HG02571 (cell line): Measurements from ENCODE around the gene IGFL4.

Experiments
- ATAC-seq: cut with Tn5 transposase; IDR thresholded peaks from one replicate; pipeline ENCODE4 v1.9.1; 2021; ENCODE audit warnings: mild to moderate bottlenecking, moderate library complexity; ENCODE audit not compliant: unreplicated experiment

IGFL4 gene

GRCh38 chr19:46022431-46023310 lies 18.1 kb downstream of the IGFL4 start, which contains the start of gene PGLYRP1:
PGLYRP1 (minus strand) TSS chr19:46023053; CDS start chr19:46023021, 32 bp downstream.
- ATAC-seq = no peak

GRCh38 chr19:46022061-46022430 lies 18.8 kb downstream of the IGFL4 start:
- ATAC-seq = no peak

- no peak for ATAC-seq
Observed at GRCh38 chr19:46021531-46022041, 19.2 kb downstream of the IGFL4 start.

GRCh38 chr19:46020819-46021125 lies 20.0 kb downstream of the IGFL4 start:
- no peak for ATAC-seq

DNA sequence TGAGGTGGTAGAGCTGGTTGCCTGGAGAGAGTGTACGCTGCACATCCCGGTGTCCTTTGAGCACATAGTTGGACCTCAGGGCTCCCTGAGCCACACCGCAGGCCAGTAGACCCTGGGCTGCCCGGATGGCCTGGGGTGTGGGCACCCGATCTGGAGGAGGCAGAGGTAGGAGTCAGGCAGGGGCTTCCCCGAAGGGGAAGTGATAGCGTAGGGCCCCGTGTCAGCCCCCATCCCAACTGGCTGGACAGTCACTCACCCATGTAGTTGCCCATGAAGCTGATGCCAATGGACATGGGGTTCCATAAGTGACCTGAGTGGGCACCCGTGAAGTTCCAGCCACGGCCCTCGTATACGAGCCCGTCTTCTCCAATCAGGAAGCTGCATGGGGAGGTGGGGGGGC lies 21.5 kb downstream of the IGFL4 start:
- no peak for ATAC-seq

DNA sequence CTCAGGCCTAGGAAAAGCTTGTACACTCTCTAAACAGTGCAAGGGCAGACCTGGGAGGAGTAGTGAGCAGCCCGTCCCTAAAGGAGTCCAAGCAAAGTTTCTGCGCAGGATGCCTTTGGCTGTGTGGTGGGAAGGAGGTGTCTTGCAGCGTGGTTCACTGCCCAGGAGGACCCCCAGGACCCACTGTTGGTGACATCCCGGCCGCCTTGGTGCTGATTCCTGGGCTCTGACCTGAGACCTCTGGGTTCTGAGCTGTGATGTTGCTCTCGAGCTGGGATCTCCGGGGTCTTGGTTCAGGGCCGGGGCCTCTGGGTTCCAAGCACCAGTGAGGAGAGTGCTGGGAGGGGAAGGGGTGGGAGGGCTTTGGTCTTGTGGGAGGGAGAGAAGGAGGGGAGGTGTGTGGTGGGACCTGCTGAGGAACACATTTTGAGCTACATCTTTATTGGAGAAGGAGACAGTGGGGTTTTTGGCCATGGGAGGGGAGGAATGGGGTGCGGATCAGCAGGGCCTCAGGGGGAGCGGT lies 22.0 kb downstream of the IGFL4 start:
- no peak for ATAC-seq

DNA sequence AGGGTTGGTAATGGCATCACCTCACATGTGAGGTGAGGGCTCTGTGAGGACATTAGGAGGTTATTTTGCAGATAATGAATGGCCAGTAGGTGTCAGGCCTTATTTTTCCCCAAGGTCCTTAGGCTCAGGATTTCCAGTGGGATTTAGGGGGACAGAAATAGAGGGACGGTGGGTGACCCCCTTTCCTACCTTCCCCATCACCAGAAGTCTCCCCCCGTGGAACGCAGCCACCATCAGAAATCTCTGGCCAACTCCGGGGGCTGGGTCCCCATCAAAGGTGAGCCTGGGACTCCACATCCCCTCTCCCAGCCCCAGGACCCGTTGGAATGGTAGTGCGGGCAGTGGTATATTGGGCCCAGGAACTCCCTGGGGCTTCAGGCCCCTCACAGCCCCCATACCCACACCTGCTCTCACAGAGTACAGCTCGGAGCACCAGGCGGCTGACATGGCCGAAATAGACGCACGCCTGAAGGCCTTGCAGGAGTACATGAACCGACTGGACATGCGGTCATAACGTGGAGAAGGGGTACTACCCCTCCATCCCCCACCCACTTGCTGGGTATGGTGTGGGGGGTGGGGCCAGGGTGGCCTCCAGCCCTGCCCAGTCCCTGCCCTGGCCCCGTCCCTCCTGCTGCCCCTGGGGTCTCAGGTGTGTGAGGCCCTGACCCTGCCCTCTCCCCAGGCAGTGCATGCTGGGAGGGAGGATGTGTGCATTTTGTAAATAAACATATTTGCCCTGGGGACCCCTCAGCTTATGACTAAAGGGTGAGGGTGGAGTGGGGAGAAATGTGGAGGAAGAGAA lies 22.7 kb downstream of the IGFL4 start:
- no peak for ATAC-seq

- ATAC-seq = no peak
Observed at GRCh38 chr19:46017095-46017429, 23.7 kb downstream of the IGFL4 start.

DNA sequence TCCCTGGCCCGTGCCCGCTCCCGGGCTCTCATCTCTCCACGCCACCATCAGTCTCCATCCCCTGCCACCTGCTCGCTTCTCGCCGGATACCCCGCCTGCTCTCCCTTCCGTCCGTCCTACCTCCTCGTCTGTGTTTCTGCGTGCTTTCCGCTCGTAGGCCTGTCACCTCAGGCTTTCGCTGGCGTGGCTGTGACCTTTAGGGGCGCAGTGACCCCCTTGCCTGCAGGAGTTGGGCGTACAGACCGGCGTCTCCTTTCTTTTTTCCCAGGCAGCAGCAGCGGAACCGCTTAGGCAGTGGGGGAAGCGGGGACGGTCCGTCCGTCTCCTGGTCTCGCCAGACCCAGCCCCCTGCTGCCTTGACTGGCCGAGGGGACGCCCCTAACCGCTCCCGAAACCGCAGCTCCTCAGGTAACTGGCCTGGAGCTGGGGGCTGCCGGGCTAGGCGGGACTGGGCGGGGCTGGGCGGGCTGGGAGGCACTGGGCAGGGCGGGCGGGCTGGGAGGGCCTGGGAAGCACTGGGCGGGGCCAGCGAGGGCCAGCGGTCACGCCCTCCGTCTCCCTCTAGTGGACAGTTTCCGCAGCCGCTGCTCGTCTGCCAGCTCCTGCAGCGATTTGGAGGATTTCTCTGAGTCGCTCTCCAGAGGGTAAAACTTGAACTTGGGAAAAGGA lies 24.2 kb downstream of the IGFL4 start:
- ATAC-seq = no peak

DNA sequence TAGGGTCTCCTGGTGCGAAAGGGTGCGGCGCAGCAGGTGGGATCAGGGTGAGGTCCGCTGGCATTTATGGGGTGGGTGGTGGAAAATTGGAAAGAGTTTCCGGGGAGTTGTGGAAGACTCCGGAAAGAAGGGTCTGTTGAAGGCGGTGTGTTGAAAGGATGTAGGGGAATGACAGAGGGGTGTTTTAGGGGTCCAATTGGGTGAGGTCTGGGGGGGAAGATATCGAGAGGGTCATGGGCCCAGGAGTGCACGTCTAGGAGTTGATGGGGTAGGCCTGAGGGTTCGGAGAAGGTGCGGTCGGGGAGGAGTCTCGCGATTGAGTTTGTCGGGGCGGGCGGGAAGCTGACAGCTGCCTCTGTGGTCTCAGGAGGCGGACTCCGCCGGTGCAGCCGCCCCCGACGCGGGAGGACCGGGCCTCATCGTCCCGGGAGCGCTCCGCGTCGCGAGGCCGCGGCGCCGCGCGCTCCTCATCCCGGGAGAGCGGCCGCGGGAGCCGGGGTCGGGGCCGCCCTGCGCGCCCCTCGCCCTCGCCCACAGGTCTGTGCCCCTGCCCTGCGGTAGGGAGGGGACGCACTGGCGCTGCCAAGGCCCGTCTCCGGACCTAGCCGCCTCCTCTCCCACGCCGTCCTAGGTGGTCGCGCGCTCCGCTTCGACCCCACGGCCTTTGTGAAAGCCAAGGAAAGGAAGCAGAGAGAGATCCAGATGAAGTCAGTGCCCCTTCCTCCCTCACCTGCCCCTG lies 24.9 kb downstream of the IGFL4 start:
- no peak for ATAC-seq

DNA sequence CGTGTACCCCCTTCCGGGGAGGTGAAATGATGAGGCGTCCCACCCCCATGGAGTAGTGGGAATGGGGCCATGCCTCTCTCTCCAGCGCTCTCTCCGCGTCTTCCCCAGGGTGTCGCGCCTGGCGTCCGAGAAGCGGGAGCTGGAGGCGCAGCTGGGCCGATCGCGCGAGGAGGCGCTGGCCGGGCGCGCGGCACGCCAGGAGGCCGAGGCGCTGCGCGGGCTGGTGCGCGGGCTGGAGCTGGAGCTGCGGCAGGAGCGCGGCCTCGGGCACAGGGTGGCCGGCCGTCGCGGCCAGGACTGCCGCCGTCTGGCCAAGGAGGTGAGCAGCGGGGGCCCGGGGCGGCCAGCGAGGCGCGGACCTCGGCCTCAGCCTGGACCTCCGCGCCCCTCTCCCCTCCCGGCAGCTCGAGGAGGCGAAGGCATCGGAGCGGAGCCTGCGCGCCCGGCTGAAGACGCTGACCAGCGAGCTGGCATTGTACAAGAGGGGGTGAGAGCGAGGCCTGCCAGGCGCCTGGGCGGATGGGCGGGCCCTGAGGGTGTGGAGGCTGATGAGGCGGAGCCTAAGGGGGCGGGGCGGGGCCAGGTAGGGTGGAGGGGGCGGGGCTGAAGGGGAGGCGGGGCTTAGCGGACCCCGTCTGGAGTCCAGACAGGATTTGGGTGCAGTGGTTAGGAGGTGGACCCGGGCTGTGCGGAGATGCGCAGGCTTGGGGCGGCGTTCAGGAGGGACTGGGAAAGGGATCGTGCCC lies 25.7 kb downstream of the IGFL4 start:
- no peak for ATAC-seq

- ATAC-seq = no peak
Observed at GRCh38 chr19:46014534-46014933, 26.3 kb downstream of the IGFL4 start.

GRCh38 chr19:46009530-46010510 lies 31.0 kb downstream of the IGFL4 start:
- ATAC-seq = no peak

- no peak for ATAC-seq
Observed at GRCh38 chr19:46006411-46006810, 34.4 kb downstream of the IGFL4 start.

GRCh38 chr19:46002678-46003275 lies 38.0 kb downstream of the IGFL4 start:
- no peak for ATAC-seq

- no peak for ATAC-seq
Observed at GRCh38 chr19:46000491-46001246, 40.1 kb downstream of the IGFL4 start.

GRCh38 chr19:45999653-46000121 lies 41.1 kb downstream of the IGFL4 start:
- no peak for ATAC-seq
